GM18517 (cell line): ENCODE data around the gene OTUD3.

Experiments used
- ATAC-seq: cut with Tn5 transposase; IDR thresholded peaks from one replicate; pipeline ENCODE4 v1.9.1; 2021; ENCODE audit warnings: mild to moderate bottlenecking, moderate library complexity; ENCODE audit not compliant: unreplicated experiment

The OTUD3 gene

DNA sequence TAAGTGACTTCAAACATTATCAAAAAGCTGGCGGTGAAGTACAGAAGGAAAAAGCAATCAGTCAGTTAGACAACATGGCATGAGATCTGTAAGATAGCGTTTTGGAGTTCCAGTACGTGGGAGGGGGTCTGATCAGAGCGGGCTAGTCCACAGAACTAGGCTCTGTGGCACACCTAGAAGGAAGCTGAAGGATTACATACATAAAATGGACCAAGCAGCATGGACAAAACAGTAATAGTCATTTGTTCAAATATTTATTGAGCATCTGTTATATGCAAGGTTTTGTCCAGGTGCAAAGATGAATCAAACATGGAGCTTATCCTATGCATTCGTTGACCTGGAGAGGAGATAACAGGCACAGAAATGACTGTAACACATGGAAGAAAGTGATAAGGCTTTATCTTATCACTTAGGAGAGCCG is 64.1 kb downstream of the OTUD3 start:
- no peak for ATAC-seq

GRCh38 chr1:19946971-19947370 is 64.8 kb downstream of the OTUD3 start:
- no peak for ATAC-seq

DNA sequence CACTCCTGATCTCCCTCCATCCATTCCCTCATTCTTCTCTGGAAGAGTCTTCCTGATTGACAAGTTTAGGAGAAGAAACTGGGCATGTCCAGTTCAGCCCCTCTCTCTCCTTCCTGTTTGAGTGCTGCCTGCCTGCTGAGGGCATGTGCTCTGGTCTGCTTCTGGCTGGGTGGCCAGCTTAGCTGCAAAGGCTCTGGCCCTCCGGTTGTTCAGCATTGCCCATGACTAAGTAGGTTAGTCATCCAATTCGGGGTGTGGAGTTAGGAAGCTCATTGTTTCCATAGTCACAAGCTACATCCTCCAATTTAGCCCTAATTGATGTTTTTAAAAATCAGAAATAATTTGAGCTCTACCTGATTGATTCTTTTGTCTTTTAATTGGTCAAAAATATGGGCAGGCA is 66.8 kb downstream of the OTUD3 start:
- ATAC-seq, result no peak

DNA sequence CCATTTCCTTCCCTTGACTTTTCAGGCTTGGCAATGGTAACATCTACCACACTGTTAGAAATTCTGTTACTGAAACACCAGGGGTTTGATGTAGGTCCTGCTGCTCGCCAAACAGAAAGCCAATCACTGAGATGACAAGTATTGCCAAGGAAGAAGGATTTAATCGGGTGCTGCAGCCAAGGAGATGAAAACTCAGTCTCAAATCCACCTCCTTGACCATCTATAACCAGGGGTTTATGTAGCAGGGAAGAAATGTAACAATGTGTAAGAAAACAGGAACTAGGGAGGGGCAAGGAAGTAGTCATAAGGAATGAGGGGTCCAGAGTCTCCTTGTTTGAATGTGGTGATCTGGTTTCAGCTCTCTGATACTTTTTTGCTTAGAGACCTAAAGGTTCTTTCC is 71.9 kb downstream of the OTUD3 start:
- no peak for ATAC-seq

DNA sequence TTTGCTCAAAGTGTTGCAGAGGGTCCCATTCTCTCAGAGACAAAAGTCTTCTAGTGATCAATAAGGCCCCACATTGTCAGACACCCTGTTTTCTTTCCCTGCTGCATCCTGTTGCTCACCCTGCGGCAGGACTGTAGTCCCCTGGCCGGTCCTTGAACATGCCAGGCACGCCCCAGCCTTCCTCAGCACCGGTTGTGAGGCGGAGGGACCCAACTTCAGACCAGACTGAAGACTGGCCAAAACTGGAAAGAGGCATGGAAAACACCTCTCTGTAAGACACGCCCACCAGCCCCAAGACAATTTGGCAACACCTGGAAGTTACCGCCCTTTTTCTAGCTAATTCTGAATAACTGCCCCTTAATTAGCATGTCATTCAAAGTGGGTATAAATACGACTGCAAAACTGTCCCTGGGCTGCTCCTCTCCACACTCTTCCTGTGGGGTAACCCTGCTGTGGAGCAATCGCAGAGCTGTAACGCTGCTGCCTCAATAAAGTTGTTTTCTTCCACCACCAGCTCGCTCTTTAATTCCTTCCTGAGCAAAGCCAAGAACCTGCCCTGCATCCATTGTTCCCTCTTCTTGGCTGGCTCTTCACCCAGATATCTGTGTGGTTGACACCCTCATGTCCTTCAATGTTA is 73.5 kb downstream of the OTUD3 start:
- no peak for ATAC-seq

DNA sequence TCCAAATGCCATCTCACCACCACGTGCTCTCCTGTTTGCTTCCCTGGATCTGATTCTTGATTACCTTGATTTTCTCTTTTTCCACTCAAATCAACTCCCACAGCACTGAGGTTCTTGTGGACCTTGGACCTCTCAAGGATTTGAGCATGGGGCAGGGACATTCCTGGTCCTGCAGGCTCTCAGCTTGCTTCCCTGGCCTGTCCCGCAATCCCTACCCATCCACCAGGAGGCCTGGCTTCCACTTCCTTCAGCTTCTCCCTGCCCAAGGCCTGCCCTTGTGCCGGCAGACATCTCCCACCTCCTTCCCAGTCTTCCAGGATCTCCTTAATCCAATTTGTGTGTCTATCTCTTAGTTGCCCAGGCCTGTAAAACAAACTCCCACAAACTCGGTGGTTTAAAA is 75.6 kb downstream of the OTUD3 start:
- no peak for ATAC-seq

- no peak for ATAC-seq
Observed at GRCh38 chr1:19960591-19960990, 78.4 kb downstream of the OTUD3 start.
